Activated CD8-positive, alpha-beta memory T cell treated with anti-CD3 and anti-CD28 coated beads for 1 hour (primary cell): ENCODE measurements around the gene FRAT2.
"Not testable (repeated sequence)": the region's sequence is repeated elsewhere in the genome, so short reads cannot be mapped to it uniquely, and the experiment has no call there.

ENCODE experiments used
- DNase-seq, 2 donors: peaks; one replicate each; pipeline ENCODE4 v3.0.0-alpha.2; 2020; ENCODE audit warnings: low read depth in 1 of 2; ENCODE audit errors: extremely low read depth in 1 of 2

FRAT2 gene

DNA sequence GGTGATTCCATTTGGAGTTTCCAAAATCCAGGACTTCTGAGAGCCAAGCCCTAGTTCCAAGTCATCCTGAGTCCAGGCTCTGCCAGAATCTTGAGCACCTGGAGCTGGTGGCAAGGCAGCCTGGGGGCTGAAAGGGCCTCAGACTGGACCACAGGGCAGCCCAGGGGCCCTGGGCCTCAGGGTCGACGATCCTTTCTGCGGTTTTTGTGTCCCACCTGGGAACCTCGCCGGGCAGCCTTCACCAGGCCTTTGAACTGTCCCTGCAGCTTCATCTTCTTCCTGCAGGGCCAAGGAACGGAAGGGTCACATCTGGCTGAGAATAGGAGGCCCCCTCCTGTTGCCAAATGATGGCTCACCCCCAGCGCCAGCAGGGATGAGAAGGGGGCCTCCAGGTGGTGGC, 22.4 kb upstream of the FRAT2 start:
- DNase-seq, result no peak

DNA sequence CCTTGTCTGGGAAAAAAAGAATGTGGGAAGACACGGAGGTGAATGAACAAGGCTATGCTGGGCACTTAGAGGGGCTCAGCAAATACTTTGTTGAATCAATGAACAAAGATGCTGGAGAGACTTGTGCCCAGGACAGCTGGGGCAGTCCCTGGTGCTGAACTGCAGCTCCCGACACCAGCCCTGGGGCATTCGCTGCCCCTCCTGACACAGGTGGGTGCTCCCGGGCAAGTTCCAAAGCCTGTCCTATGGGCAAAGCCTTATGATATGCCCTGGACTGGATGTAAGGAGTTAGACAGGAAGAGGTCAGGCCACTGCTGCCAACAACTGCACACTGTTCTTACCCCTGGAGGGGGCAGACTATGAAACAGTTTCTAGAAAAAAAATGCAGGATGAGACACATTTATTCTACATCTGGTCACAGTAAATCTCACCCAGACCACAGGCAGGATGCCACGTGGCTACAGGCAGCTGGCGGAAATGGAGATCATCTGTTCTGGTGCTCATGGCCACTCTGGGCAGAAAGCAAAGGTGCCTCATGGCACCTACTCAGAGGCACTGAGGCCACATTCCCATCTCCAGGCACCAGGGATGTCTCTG, 21.9 kb upstream of the FRAT2 start:
- no peak for DNase-seq

GRCh38 chr10:97355571-97355975, 21.0 kb upstream of the FRAT2 start:
- no peak for DNase-seq

GRCh38 chr10:97353945-97354344, 19.4 kb upstream of the FRAT2 start:
- DNase-seq, result no peak

GRCh38 chr10:97349752-97350513, 15.4 kb upstream of the FRAT2 start:
- no peak for DNase-seq

- DNase-seq, result no peak
Measured at GRCh38 chr10:97347317-97347716, 12.8 kb upstream of the FRAT2 start.

GRCh38 chr10:97343664-97344063, 9.1 kb upstream of the FRAT2 start:
- not testable (repeated sequence) for DNase-seq

GRCh38 chr10:97341416-97341815, 6.9 kb upstream of the FRAT2 start:
- DNase-seq, result no peak

- DNase-seq, result no peak
Measured at GRCh38 chr10:97338041-97338440, 3.5 kb upstream of the FRAT2 start.

- DNase-seq, result no peak
Measured at GRCh38 chr10:97336942-97337831, 2.7 kb upstream of the FRAT2 start.

GRCh38 chr10:97336446-97336845, 1.9 kb upstream of the FRAT2 start:
- DNase-seq, result no peak

- DNase-seq, result no peak
Measured at GRCh38 chr10:97336006-97336405, 1.5 kb upstream of the FRAT2 start.

DNA sequence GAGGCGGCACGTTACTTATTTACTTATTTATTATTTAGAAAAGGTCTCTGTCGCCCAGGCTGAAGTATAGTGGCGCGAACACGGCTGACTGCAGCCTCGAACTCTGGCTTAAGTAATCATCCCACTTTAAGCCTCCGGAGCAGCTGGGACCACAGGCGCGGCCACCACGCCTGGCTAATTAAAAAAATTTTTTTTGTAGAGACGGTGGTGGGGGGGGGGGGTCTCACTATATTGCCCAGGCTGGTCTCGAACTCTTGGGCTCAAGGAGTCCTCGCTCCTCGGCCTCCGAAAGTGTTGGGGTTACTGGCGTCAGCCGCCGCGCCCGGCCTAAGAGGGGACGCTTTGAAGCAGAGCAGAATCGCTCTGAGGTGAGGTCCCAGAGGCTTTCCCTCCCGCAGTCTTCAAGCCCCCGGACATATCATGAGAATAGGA, 675 bp upstream of the FRAT2 start:
- no peak for DNase-seq

GRCh38 chr10:97333601-97334369, 744 bp downstream of the FRAT2 start:
- DNase-seq, result no peak

GRCh38 chr10:97333351-97333600, 1.3 kb downstream of the FRAT2 start:
- DNase-seq, result no peak

- no peak for DNase-seq
Measured at GRCh38 chr10:97332591-97333350, 1.8 kb downstream of the FRAT2 start.

GRCh38 chr10:97331153-97331703, 3.3 kb downstream of the FRAT2 start:
- no peak for DNase-seq

- no peak for DNase-seq
Measured at GRCh38 chr10:97329766-97330165, 4.8 kb downstream of the FRAT2 start.

DNA sequence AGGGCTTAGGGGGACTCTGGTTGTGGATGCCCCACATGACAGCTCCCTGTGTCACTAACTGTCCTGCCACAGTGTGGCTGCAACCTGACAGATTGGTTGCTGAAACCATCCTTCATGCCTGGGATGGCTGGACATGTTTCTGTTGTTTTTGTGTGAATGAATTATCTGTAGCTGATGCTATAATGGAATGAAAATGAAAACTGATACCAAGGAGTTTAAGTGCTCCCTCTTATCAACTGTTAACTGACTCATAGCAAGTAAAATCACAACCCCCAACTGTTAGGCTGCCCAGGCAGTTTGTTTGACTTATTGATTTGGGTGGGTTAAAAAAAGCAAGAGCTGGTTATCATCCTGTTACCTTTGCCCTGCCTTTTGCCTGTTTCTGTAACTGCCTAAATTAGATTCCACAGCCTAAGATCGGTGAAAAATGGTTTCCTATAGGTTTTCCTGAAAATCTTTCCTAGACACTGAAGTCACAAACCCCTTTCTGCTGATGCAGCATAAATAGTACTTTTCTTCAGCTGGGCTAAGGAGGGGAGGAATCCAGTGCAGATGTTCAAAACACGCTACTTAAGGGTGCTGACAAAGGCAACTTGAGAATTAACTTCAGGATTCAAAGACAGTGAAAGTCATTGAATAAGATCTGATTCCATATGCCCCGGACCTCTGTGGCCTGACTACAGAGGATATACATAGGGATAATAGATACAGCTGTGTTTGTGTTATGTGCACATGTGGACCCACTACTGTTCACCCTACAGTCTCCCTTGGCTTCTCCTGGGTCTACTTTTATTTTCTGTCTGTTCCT, 5.7 kb downstream of the FRAT2 start:
- no peak for DNase-seq
